SW 1271 (cell line): ENCODE results near the gene RABGGTB.
"Not testable (repeated sequence)": the region's sequence is repeated elsewhere in the genome, so short reads cannot be mapped to it uniquely, and the experiment has no call there.

Experiments
- DNase-seq, 2 experiments: peaks; one replicate each; lab custom pipeline; 2025; lab: John Stamatoyannopoulos, UW

Gene RABGGTB

DNA sequence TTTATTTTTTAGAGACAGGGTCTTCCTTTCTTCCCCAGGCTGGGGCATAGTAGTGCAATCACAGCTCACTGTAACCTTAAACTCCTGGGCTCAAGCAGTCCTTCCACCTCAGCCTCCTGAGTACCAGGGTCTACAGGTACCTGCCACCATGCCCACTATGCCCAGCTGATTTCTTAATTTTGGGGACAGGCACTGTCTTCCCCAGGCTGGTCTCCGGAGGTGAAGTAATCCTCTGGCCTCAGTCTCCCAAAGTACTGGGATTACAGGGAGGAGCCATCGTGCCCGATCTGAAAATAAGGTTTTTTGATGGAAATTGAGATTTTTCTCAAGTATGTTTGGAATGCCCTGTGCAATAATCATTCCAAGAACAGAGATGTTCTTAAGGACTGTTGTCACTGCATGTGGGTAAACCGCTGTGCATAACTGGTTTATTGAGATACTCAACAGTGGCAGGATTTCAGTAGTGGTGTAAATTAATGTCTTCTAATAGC, 9.7 kb downstream of the RABGGTB start:
- DNase-seq, result no peak

DNA sequence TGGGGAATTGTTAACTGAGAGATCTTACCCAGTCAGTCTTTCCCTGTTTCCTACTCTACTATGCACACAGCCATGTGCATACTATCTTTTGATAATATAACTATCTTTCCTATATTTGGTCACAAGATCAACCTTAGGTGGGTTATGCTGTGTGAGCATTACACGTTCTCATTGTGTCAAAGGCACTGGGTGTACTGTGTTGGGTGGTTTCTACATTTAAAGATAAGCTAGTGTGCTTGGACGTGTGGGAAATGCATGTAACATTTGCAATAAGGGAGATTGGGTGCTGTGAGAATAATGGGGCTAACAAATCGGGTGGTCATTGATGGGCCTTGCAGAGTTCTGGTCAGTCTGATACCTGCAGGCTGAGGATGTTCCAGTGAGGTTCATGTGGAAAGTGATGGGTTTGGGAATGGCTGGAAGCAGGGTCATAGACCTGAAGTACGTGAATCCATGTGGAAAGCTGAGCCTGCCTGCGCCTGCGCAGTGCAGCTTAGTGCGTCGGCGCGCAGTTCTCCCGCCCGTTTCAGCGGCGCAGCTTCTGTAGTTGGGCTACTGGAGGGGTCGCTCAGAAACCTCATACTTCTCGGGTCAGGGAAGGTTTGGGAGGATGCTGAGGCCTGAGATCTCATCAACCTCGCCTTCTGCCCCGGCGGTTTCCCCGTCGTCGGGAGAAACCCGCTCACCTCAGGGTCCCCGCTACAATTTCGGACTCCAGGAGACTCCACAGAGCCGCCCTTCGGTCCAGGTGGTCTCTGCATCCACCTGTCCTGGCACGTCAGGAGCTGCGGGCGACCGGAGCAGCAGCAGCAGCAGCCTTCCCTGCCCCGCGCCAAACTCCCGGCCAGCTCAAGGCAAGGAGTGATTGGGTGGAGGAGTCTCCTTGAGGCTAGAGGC, 10.6 kb downstream of the RABGGTB start, which contains the start of gene MSH4:
TSS of gene MSH4 (plus strand) at position 507 of the 897 bp plus-strand sequence. CDS start at position 611, 104 bp downstream.
- DNase-seq, result no peak

DNA sequence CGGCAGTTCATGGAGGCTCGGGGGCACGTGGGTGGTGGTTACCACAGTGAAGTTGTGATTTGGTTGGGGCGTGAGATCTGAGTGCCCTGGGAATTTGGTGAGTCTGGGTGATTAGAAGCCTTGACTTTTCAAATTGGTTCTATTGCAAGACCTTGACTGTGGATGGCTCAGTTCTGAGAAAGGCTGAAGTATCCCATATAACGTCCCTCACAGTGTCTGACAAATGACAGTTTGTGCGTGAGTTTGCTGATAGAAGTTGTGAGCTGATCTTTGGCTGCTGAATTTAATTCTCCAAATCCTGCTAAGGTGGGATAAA, 11.2 kb downstream of the RABGGTB start:
- DNase-seq, result no peak

DNA sequence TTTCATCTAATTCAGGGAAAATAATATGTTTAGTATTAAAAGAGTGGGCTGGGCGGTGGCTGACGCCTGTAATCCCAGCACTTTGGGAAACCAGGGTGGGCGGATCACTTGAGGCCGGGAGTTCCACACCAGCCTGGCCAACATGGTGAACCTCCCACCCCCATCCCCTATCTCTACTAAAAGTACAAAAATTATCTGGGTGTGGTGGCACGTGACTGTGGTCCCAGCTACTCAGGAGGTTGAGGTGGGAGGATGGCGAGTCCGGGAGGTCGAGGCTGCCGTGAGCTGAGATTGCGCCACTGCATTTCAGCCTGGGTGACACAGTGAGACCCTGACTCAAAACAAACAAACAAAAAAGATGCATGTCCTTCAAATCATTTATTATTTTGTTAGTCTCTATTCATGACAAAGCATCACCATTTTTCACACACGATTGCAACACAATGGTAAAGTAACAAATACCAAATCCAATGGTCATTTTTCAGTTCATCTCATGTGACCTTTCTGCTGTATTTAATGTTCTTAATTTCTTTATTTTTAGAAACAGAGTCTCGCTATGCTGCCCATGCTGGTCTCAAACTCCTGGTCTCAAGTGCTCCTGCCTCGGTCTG, 11.7 kb downstream of the RABGGTB start:
- no peak for DNase-seq

DNA sequence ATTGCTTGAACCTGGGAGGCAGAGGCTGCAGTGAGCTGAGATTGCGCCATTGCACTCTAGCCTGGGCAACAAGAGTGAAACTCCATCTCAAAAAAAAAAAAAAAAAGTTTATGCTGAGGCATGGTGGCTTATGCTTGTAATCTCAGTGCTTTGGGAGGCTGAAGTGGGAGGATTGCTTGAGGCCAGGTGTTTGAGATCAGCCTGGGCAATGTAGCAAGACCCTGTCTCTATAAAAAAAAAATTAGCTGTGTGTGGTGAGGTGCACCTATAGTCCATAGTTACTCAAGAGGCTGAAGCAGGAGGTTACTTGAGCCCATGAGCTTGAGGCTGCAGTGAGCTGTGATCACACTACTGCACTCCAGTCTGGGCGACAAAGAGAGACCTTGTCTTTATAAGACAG, 15.4 kb downstream of the RABGGTB start:
- not testable (repeated sequence) for DNase-seq

DNA sequence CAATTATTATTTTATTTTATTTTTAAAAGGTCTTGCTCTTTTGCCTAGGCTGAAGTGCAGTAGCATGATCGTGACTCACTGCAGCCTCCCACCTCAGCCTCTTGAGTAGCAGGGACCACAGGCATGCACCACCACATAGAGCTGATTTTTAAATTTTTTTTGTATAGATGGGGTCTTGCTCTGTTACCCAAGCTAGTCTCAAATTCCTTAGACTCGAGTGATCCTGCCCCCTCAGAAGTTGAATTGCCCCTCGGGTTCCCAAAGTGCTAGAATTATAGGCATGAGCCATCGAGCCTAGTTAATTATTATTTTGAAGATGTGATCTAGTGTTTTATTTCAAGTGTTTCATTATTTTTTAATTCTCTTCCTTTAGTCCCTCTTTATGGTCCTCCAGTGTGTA, 22.9 kb downstream of the RABGGTB start:
- no peak for DNase-seq

DNA sequence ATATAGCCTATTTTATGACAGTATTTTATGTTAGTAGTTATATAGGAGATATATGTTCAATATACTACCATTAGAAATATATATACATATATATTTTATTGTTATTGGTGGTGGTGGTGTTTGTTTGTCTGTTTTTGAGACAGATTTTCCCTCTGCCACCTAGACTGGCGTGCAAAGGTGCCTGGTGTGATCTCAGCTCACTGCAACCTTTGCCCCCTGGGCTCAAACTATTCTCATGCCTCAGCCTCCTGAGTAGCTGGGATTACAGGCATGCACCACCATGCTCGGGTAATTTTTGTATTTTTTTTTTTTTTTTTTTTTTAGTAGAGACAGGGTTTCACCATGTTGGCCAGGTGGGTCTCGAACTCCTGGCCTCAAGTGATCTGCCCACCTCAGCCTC, 24.1 kb downstream of the RABGGTB start:
- not testable (repeated sequence) for DNase-seq

DNA sequence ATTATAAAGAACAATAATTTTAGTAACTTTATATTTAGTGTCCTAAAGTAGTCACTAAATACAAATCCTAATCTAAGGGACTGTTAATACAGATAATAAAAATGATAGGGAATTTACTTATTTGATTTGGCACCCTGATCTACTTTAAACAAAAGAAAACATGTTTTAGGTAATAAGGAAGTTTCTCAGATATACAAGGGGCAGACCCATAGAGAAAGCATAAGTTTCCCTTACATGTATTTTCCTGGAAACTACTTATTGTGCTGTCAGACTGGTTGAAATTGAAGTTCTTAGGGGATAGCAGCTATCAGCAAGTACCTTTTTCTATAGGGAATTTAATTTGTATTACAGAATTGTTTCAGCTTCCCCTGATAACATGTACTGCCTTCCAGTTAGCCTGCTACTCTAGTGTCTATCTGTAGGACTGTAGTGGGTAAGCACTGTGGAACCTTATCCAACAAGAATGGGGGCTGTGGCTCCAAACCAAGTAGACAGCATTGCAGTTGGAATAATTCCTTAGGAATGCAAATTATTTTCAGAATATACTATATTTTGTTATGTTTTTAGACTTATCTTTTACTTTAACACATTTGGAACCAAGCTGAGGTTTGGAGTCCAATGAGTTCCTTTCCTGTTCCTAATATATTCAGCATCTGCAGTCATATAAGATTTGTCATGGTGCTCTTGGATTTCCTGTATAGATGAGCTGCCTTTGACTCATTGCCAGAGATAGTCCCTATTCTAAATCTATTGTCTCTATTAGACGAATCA, 25.3 kb downstream of the RABGGTB start:
- no peak for DNase-seq

DNA sequence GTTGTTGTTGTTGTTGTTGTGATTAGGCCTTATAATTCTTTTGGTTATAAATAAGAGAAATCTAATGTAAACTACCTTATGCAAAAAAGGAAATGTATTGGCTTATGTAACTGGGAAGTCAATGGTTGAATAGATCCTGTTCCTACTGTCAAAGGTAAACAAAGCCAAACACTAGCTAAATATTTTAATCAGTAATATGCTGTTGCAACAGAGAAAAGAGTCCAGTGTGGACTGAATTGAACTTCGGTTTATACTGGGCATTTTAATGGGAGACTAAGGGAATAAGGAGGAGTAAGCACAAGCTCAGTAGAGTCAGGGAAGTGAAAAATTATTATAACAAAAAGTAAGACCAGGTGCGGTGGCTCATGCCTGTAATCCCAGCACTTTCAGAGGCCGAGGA, 26.0 kb downstream of the RABGGTB start:
- no peak for DNase-seq

DNA sequence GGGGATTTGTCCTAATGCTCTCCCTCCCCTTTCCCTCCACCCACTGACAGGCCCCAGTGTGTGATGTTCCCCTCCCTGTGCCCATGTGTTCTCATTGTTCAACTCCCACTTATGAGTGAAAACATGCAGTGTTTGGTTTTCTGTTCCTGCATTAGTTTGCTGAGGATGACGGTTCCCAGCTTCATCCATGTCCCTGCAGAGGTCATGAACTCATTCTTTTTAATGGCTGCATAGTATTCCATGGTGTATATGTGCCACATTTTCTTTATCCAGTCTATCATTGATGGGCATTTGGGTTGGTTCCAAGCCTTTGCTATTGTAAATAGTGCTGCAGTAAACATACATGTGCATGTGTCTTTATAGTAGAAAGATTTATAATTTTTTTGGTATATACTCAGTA, 37.5 kb downstream of the RABGGTB start:
- DNase-seq, result not testable (repeated sequence)

DNA sequence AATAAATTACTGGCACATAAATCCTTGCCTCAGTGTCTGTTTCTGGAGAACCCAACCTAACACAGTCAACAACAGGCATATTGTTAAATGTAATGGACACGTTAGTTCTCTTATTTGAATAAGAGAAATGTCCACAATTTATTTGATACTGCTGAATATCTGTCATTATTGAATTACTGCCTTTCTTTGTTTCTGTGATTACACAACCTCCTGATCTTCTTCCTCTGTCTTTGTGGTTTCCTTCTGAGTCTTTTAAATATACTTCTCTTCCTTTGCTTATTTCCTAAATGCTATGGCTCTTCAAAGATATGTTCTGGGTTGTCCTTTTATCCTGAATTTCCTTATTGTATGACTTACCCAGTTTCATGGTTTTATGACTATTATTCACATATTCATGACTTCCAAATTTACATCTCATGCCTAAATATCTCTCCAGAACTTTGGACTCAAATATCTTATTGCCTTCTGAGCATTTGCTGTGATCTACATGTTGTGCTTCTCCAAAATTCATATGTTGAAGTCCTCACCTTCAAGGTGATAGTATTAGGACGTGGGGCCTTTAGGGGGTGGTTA, 50.6 kb downstream of the RABGGTB start:
- no peak for DNase-seq

DNA sequence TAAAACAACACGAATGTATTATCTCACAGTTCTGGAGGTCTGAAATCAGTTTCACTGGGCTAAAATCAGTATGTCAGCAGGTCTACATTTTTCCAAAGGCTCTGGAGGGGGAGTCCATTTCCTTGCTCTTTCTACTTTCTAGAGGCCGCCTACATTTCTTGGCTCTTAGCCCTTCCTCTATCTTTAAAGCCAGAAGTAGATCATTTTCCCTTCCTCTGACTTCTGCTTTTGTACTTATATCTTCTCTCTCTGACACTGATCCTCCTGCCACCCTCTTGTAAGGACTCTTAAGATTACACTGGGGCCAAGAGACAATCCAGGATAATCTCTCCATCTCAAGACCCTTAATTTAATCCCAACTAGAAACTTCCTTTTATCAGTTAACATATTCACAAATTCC, 52.0 kb downstream of the RABGGTB start:
- DNase-seq, result no peak

DNA sequence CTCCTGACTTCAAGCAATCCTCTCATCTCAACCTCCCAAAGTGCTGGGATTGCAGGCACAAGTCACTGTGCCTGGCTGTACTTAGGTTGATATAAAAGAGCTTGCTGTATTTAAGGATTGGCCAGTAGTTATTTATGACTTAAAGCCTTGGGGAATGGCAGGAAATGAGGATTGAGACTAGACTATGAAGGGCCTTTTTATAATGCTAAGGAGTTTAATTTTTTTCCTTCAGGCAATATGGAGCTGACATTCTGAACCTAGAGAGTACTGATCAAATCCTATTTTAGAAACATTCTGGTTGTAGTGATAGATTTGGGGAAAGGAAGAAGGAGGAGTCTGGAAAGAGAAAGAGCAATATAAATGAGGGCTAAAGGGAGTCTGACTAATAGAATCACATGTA, 55.4 kb downstream of the RABGGTB start:
- DNase-seq, result no peak
